ENCODE results near the gene C5orf34. TPM values are rescaled to one million over a fixed set of nuclear protein-coding genes. Genes with fewer than 3 reads are reported as not detected.
"Not testable (repeated sequence)": the region's sequence is repeated elsewhere in the genome, so short reads cannot be mapped to it uniquely, and the experiment has no call there.

Gene C5orf34
- polyA plus RNA-seq (ENCODE audit: insufficient read length): 8.4 TPM
- long read RNA-seq, donor 1: 0 reads
- long read RNA-seq, donor 2, partial matches to known transcripts: 0 of 1 reads
- long read RNA-seq, donor 2, other reads (novel, unspliced or antisense): 0 of 1 reads
- long read RNA-seq, donor 3, partial matches to known transcripts: 0 of 2 reads
- long read RNA-seq, donor 3, other reads (novel, unspliced or antisense): 0 of 2 reads
- long read RNA-seq, donor 4: 0 reads
- long read RNA-seq, donor 5, partial matches to known transcripts: 0 of 4 reads
- long read RNA-seq, donor 5, other reads (novel, unspliced or antisense): 0 of 4 reads
- long read RNA-seq, donor 6, partial matches to known transcripts: 0 of 1 reads
- long read RNA-seq, donor 6, other reads (novel, unspliced or antisense): 0 of 1 reads
- long read RNA-seq, donor 7: 0 reads
- long read RNA-seq, donor 8: 0 reads

DNA sequence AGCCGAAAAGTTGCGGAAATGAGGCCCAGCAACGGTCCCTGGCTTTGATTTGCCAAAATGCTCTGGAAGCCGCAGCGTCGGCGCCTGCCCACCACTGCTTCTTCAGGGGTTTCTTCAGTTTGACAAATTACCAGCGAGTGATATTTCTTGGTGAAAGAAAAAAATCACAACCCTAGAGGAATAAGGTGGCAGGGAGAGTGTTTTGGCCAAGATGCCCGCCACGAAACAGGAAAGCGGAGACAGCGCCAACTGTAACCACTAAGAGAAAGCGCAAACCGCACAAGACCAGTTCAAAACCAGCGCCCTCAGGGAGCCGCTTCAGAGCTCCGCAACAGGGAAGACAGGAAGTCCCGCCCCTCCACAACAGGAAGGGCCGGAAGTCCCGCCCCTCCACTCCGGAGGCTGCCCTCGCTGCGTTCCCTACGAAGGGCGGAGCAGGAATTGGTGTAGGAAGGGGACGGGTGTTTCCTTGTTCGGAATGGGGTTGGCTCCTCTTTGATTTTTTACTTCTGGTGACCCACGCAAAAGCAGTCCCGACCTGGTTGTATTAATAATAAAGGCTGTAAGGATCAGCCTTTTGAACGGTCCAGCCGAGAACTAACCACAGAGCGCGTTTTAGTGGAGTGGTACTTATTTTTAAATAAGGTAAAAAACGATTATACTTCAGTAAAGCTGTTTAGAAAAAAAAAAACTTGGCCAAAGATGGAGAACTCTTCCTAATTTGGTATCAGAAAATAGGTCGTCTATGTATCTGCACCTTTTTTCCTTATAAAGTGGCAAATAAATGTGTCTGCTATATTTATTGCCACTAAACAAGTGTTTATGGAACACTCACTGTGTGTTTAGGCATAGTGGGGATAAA lies at the start of gene C5orf34:
Gene C5orf34 (minus strand): TSS at position 333 of the 862 bp plus-strand sequence. CDS start 5,809 bp downstream, outside the sequence.
- DNase-seq: peak; percentile 96

- no peak for DNase-seq
Measured at GRCh38 chr5:43564289-43564850, 49.4 kb upstream of the C5orf34 start.

DNA sequence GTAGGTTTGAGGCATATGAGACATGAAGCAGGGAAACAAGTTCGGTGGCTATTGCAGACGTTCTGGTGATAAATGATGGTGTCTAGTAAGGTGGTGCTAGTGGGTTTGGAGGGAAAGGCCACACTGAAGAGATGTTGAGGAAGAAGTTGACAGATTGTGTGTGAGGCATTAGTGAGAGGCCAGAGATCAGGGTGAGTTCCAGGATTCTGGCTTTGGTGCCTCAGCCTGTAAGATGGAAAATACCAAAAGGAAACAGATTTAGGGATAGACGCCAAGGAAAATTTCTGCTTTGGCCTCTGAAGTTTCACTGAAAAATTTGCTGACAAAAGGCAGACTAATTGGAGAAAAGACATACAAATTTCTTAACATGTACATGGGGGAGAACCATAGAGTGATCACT lies 48.4 kb upstream of the C5orf34 start:
- DNase-seq: no peak

- no peak for DNase-seq
Measured at GRCh38 chr5:43561356-43561755, 46.4 kb upstream of the C5orf34 start.

DNA sequence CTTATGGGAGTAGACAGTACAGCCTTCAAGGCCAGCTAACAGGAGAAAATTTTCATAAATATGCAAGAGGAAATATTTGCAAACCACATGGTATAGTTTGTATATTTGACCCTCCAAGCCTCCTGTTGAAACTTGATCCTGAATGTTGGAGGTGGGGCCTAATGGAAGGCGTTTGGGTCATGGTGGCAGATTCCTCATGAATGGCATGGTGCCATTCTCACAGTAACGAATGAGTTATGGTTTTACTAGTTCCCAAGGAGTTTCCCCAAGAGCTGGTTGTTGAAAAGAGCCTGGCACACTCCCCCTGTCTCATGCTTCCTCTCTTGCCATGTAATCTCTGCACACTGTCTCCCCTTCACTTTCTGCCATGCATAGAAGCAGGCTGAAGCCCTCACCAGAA lies 45.2 kb upstream of the C5orf34 start:
- no peak for DNase-seq

- DNase-seq: peak; percentile 82
Measured at GRCh38 chr5:43556857-43557542, 42.1 kb upstream of the C5orf34 start, which contains the start of gene PAIP1. Gene PAIP1 (minus strand): TSS chr5:43557077. CDS start chr5:43556846, 231 bp downstream.

DNA sequence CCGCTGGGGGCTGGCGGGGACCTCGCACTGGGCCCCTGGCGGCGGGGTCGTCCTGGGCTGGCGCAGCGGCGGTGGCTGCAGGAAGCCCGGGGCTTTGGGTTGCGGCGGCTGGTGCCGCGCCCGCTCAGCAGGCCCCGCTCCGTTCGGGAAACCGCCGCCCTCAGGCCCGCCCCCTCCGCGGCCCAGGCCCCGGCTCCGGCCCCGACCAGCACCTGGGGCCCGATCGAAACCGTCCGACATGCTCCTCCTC lies 41.6 kb upstream of the C5orf34 start:
- DNase-seq: not testable (repeated sequence)

- peak; percentile 67 for DNase-seq
Measured at GRCh38 chr5:43555895-43556606, 41.1 kb upstream of the C5orf34 start.

DNA sequence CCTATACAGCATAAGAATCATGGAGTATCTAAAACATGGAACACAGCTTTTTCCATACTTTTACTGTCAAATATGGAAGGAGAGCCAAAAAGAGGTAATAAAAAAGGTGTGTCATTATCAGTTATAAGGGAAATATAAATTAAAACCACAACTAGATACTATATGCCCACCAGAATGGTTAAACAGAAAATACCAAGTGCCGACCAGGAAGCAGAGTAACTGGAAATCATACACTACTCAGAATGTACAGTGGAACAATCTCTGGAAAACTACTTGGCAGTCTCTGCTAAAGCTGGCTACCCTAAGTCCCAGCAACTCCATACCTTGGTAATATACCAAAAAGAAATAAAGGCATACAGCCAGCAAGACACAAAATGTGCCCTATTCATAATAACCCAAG lies 39.5 kb upstream of the C5orf34 start:
- no peak for DNase-seq

GRCh38 chr5:43553381-43553780 lies 38.4 kb upstream of the C5orf34 start:
- DNase-seq: no peak

DNA sequence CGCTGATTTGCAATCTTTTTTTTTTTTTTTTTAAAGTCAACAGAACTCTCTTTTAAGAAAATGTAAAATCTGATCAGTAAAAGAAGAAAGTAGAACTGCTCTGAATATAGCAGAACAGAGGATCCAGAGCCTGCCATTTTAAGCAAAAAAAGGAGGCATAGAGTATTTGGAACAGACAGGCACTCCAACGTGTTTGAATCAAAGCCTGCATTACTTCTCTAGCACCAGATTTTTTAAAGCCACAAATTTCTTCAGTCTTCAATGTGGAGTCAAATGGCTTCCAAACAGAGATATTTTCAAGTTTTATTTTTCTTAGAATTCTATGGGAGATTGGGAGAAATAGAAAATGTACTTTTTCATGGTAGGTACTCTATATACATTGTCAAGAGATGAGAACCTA lies 36.8 kb upstream of the C5orf34 start:
- no peak for DNase-seq

- not testable (repeated sequence) for DNase-seq
Measured at GRCh38 chr5:43549272-43549671, 34.3 kb upstream of the C5orf34 start.

DNA sequence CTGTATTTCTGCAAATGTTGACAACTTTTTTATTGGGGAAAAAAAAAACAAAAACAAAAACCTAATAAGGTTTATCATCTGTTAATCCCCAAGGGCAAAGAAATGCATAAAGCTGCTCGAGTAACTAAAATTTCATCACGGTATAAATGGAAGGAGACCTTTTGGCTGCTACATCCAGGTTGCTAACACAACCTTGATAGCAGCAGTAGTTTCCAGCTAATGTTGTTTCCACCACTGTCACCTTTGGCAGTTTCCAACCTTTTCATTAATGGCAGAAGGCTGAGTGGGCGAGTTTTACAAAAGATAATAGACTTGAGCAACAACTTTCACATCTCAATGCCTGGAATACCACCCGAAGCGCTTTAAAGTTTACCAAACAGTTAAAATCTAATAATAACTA lies 33.4 kb upstream of the C5orf34 start:
- no peak for DNase-seq

DNA sequence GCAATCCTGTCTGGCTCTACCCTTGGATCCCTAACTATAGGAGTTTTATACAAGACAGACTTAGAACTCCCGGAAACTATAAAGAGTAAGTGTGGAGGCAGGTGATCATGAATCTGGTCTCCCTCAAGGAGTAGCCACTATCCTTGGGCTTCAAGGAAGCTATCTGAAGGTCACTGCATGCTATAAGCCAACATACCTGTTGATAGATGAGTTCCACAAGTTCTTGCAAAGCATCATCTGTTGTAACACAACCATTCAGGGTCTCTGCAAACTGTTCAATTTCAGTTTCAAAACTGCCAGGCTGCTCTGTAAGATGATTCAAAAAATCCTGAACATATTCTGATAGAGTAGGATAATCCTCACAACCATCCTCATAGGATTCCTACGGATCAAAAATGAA lies 32.6 kb upstream of the C5orf34 start:
- DNase-seq: no peak

DNA sequence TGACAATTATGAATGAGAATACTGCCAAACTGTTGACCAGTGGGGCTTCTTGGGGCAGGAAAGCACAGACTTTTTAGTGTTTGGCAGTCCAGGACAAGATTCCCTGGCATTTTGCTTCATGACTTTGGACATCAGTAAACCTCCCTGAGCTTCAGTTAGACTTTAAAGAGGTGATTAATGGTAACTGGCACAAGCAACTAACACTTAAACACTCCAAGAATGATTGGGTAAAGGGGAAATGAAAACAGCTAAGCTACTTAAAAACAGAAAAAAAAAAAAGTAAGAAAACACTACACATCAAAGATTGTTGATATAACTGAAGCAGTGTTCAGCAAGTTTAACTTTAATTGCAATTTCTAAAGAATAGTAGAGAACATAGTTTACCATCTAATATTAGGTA lies 28.5 kb upstream of the C5orf34 start:
- no peak for DNase-seq

DNA sequence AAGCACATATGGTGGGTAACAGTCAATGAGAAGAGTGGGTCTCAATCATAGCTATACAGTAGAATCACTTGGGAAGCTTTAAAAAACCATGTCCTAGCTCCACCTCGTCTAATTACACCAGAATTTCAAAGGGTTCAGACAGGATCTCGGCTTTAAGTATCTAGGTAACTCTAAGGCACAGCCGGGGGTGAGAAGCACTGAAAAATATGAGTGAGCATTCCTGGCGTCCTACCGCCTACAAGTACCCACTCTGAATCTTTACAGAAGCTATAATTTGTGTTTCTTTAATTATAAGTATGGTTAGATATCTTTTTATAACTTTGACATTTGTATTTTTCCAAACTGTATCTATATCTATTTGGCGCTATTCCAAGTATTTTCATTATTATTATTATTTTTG lies 25.8 kb upstream of the C5orf34 start:
- DNase-seq: no peak

GRCh38 chr5:43536972-43537371 lies 22.0 kb upstream of the C5orf34 start:
- DNase-seq: no peak

DNA sequence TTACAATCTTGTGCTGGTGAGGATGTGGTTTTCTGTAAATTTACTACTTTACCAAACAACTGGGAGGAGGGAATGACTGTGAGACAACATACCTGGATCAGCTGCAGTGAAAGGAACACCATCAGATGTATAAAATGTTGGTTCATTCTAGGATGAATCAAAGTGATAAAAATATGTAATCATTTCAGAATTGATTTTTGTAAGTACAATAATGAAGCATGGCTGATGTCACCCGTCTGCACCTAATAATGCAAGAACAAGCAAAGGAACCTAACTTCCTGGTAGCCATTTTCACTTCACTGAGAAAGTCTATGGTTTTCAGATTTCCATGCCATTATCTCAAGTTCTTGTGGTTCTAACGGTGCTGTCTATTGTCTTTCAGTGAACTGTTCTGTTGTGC lies 18.7 kb upstream of the C5orf34 start:
- DNase-seq: no peak

GRCh38 chr5:43530648-43531047 lies 15.7 kb upstream of the C5orf34 start:
- DNase-seq: no peak

DNA sequence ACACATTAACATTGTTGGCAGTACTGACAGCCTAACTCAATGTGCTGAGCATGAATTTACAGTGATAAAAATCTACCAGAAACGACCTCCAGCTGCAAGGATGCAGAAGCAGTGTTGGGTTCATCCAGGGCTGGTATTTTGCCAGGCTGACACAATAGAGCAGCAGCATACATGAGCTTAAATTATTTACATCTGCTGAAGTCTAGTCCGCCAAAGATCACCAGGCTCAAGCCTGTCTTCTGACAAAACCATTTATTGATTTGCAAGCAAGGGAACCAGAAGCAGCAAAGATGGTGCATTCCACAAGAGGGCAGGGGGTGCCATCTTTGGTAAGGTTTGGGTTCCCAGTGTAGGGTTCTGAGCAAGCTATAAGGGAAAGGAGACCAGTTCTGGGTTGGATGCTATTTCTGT lies 8.7 kb upstream of the C5orf34 start:
- no peak for DNase-seq

DNA sequence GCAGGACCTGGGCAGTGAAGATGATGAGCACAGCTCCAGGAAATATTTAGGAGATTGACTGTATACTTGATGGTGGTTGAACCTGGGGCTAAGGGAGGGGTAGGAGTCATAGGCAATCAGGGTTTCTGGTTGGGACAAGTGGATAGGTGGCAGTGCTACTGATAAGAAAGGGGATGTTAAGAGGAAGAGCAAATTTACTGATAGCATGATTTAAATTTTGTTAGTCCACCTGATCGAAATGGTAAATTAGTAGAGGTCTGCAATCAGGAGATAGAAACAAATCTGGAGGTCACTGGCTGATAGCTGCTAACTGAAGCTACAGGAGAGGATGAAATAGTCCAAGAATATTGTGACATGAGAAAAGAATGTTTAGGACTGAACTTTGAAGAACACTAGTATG lies 5.7 kb upstream of the C5orf34 start:
- DNase-seq: no peak

DNA sequence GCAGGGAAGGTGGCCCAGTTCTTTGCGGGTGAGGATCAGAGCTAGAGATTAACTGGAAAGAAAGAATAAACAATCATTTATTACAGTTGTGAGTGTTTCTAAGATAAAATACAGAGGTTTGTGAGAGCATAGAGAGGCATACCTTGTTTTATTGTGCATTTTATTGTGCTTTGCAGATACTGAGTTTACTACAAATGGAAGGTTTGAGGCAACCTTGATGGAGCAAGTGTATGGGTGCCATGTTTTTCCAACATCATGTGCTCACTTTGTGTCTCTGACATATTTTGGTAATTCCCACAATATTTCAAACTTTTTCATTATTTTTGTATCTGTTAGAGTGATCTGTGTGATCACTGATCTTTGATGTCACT lies 715 bp upstream of the C5orf34 start:
- no peak for DNase-seq

All from left kidney (tissue), 8 donors.